Tibial artery (tissue), 4 donors: ENCODE data around the gene CSMD2.

Source experiments
- DNase-seq, 2 donors: peaks; one replicate each; pipeline ENCODE4 v3.0.0-alpha.2; 2019
- H3K27ac ChIP-seq, 2 donors: fragments of 200-600 bp; sonication (generic) in 1 of 2; 1 replicate in 1 of 2; 2 replicates in 1 of 2; pipeline ENCODE4 v1.5.1; 2018 to 2019; ENCODE audit warnings: mild to moderate bottlenecking in 1 of 2
- H3K27me3 ChIP-seq, 2 donors: fragments of 200-600 bp; sonication (generic) in 1 of 2; one replicate each; pipeline versions ENCODE4 v1.5.1 to v1.6.0; 2016 to 2019
- H3K36me3 ChIP-seq, 3 donors: fragments of 200-600 bp; sonication (generic) in 2 of 3; one replicate each; pipeline ENCODE4 v1.5.1; 2016 to 2019; ENCODE audit warnings: mild to moderate bottlenecking in 2 of 3
- H3K4me1 ChIP-seq, 4 donors: fragments of 200-600 bp; sonication (generic) in 2 of 4; 1 replicate in 3 of 4; 2 replicates in 1 of 4; pipeline ENCODE4 v1.5.1; 2016 to 2019
- H3K4me3 ChIP-seq, 2 donors: fragments of 200-600 bp; sonication (generic) in 1 of 2; 1 replicate in 1 of 2; 2 replicates in 1 of 2; pipeline ENCODE4 v1.5.1; 2018 to 2019; ENCODE audit warnings: mild to moderate bottlenecking in 2 of 2
- H3K9me3 ChIP-seq, 3 donors: fragments of 200-600 bp; sonication (generic) in 1 of 3; one replicate each; pipeline ENCODE4 v1.5.1; 2016 to 2019
- CTCF ChIP-seq, 2 experiments: fragments of 200-600 bp in 1 of 2; fragments of 450-650 bp in 1 of 2; IDR thresholded peaks; one replicate each; pipeline ENCODE4 v1.5.1; 2017 to 2019; ENCODE audit warnings: antibody characterized with exemption in 2 of 2, mild to moderate bottlenecking in 1 of 2, moderate library complexity in 1 of 2
- intact Hi-C: fragments of 100-400 bp; cut with DNase I; formaldehyde crosslinking; loops from one replicate; pipeline ENCODE4 v1.15.0; 2023; ENCODE audit warnings: low total_unique reads

The CSMD2 gene

GRCh38 chr1:33932871-33933270 lies 232.2 kb downstream of the CSMD2 start:
- Histone ChIP-seq H3K27me3 (peaks cover 0 to 8% of the 10 kb centered on the region in 2 donors), H3K9me3 (no peaks in the 10 kb centered on the region), H3K4me1 (no peaks in the 10 kb centered on the region), H3K27ac (no peak overlapping the region), H3K4me3 (no peak overlapping the region), H3K36me3 (no peaks in the 10 kb centered on the region)
- no peak for TF ChIP-seq CTCF (IDR thresholded peaks at IDR 0.05)
- DNase-seq: no peak
- intact Hi-C loops: loop anchor here (10.0 kb wide), 1 partner anchor 1828 kb away; the partner anchor contains the start of gene KPNA6

- no peaks in the 10 kb centered on the region for H3K36me3 ChIP-seq
- no peaks in the 10 kb centered on the region for H3K4me1 ChIP-seq
- no peak overlapping the region for H3K4me3 ChIP-seq
- intact Hi-C loops: loop anchor here (10.0 kb wide), 1 partner anchor 1826 kb away; the partner anchor contains the start of gene KPNA6
- no peak for DNase-seq
- no peaks in the 10 kb centered on the region for H3K9me3 ChIP-seq
- no peak overlapping the region for H3K27ac ChIP-seq
- TF ChIP-seq CTCF (IDR thresholded peaks at IDR 0.05): no peak
- H3K27me3 ChIP-seq: peaks cover 0 to 8% of the 10 kb centered on the region in 2 donors
These were observed 233.9 kb downstream of the CSMD2 start for GRCh38 chr1:33931111-33931475.

GRCh38 chr1:33930346-33931110 lies 234.5 kb downstream of the CSMD2 start:
- Histone ChIP-seq H3K4me3 (no peak overlapping the region), H3K27ac (no peak overlapping the region), H3K27me3 (peaks cover 0 to 8% of the 10 kb centered on the region in 2 donors), H3K36me3 (no peaks in the 10 kb centered on the region), H3K4me1 (no peaks in the 10 kb centered on the region), H3K9me3 (peaks cover 0 to under 1% (median 0%) of the 10 kb centered on the region in 3 donors)
- DNase-seq: no peak
- intact Hi-C loops: loop anchor here (10.0 kb wide), 1 partner anchor 1826 kb away; the partner anchor contains the start of gene KPNA6
- no peak for TF ChIP-seq CTCF (IDR thresholded peaks at IDR 0.05)

- H3K36me3 ChIP-seq: no peaks in the 10 kb centered on the region
- TF ChIP-seq CTCF (IDR thresholded peaks at IDR 0.05): no peak
- peaks cover 0 to 7% (median 0%) of the 10 kb centered on the region in 3 donors for H3K9me3 ChIP-seq
- H3K4me3 ChIP-seq: no peak overlapping the region
- H3K27me3 ChIP-seq: peaks cover 0 to 8% of the 10 kb centered on the region in 2 donors
- intact Hi-C loops: no loop called here
- DNase-seq: no peak
- no peak overlapping the region for H3K27ac ChIP-seq
- no peaks in the 10 kb centered on the region for H3K4me1 ChIP-seq
These were observed 236.8 kb downstream of the CSMD2 start for GRCh38 chr1:33928251-33928650.

- Histone ChIP-seq H3K27ac (no peak overlapping the region), H3K9me3 (peaks cover 0 to 7% (median 0%) of the 10 kb centered on the region in 3 donors), H3K27me3 (peaks cover 0 to 6% of the 10 kb centered on the region in 2 donors), H3K4me3 (no peak overlapping the region), H3K36me3 (no peaks in the 10 kb centered on the region), H3K4me1 (no peaks in the 10 kb centered on the region)
- intact Hi-C loops: no loop called here
- TF ChIP-seq CTCF (IDR thresholded peaks at IDR 0.05): no peak
- DNase-seq: no peak
These were observed 237.3 kb downstream of the CSMD2 start for GRCh38 chr1:33927721-33928120.
